Measurements from ENCODE around the gene GINM1. TPM values are rescaled to one million over a fixed set of nuclear protein-coding genes. Genes with fewer than 3 reads are reported as not detected.

Gene GINM1
- 39.7 and 68.0 TPM in 2 replicates for total RNA-seq

DNA sequence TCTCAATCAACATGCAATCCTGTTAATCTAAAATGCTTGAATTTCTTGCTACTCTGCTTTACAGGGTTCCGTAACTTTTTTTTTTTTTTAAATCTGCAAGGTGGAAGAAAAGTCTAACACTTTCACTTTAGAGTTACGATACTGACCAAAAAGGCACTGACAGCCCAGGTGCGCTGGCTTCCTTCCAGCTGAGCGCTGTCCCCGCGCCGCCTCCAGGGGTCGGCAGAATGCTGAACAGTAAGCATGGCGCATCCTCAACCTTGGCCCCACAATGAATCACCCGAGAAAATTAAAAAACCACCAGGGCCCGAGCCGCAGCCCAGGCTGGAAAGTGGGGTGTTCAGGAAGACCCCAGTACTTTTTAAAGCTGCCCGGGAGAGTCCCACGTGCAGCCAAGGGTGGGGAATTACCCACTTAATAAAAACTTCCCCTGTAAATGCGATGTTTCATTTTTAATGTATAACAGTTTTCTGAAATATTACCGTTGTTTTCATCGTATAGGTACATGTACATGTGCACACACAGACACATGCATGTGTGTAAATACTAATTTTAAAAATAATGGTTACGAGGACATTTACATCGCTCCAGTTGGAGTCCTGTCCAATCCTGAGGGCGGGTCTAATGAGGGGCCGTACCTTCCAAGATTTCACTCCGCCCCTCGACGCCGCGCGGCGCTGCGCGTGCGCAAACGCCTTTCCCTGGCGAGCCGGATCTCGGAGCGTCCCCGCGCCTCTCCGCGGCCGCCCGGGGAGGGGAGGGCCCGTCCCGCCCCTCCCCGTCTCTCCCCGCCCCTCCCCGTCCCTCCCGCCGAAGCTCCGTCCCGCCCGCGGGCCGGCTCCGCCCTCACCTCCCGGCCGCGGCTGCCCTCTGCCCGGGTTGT is at the start of gene GINM1:
GINM1 (plus strand) TSS at position 849 of the 883 bp plus-strand sequence. CDS start 40 bp downstream, outside the sequence.

GRCh38 chr6:149545754-149546471 is 20.3 kb upstream of the GINM1 start, which contains the start of gene PPIL4:
Gene PPIL4 (minus strand): TSS chr6:149546043. CDS start chr6:149546005, 38 bp downstream.

Other genes starting within 250 kb of the GINM1 start
- gene TAB2, start 248.7 kb upstream of the GINM1 start, total RNA-seq, result 20.3 and 25.9 TPM in 2 replicates
- gene SUMO4, start 166.1 kb upstream of the GINM1 start, total RNA-seq, result 1.00 and 1.7 TPM in 2 replicates
- gene ZC3H12D, start 81.4 kb upstream of the GINM1 start, total RNA-seq, result 0.11 and 0.37 TPM in 2 replicates
- 44.9 and 45.2 TPM in 2 replicates for gene PPIL4, start 20.3 kb upstream of the GINM1 start, total RNA-seq
- gene KATNA1, start 82.3 kb downstream of the GINM1 start, total RNA-seq, result 35.5 and 41.4 TPM in 2 replicates
- gene LATS1, start 151.7 kb downstream of the GINM1 start, total RNA-seq, result 8.5 TPM in 2 replicates
- 28.7 and 39.2 TPM in 2 replicates for gene NUP43, start 180.2 kb downstream of the GINM1 start, total RNA-seq
- gene PCMT1, start 183.4 kb downstream of the GINM1 start, total RNA-seq, result 128 and 272 TPM in 2 replicates